A549 (cell line): ENCODE results near the gene PSAPL1.

ENCODE experiments used
- MYC ChIP-seq: IDR thresholded peaks from 2 replicates; pipeline ENCODE4 v1.6.1; 2012; ENCODE audit warnings: mild to moderate bottlenecking, inconsistent platforms, low read length, improper control_type of control experiment, borderline replicate concordance
- POLR2A ChIP-seq: IDR thresholded peaks from 2 replicates; pipeline ENCODE4 v1.6.1; 2012; ENCODE audit warnings: mild to moderate bottlenecking, low read length
- TF ChIP-seq, protein P1 (sequence below): fragments of 450-650 bp; IDR thresholded peaks from 2 replicates; pipeline ENCODE4 v1.6.1; 2014; ENCODE audit warnings: antibody characterized with exemption
- TF ChIP-seq, protein P2 (sequence below): fragments of >200 bp; sonication (Bioruptor Twin); formaldehyde crosslinking; IDR thresholded peaks from 3 replicates; pipeline ENCODE4 v1.5.1; 2016

DNA sequence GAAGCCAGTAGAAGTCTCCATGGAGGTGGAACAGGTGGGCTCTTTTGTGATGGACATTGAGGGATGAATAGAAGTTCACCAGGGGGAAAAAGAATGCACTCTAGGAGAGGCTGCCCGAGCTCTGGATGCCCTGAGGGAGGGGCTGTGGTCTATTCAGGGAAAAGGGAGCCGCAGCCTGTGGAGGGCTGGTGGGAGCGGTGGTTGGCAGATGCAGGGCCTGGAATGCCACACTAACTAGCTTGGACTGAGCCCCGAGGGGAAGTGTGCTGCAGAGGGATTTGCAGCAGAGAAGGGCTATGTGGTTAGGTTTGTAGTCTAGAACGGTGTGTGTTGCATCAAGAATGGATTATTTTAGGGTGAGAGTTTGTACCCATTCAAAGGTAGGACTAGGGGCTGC is 29.5 kb upstream of the PSAPL1 start:
- TF ChIP-seq, protein P1, sequence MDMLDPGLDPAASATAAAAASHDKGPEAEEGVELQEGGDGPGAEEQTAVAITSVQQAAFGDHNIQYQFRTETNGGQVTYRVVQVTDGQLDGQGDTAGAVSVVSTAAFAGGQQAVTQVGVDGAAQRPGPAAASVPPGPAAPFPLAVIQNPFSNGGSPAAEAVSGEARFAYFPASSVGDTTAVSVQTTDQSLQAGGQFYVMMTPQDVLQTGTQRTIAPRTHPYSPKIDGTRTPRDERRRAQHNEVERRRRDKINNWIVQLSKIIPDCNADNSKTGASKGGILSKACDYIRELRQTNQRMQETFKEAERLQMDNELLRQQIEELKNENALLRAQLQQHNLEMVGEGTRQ = no peak
- TF ChIP-seq POLR2A (no peak), MYC (no peak)
- TF ChIP-seq, protein P2, sequence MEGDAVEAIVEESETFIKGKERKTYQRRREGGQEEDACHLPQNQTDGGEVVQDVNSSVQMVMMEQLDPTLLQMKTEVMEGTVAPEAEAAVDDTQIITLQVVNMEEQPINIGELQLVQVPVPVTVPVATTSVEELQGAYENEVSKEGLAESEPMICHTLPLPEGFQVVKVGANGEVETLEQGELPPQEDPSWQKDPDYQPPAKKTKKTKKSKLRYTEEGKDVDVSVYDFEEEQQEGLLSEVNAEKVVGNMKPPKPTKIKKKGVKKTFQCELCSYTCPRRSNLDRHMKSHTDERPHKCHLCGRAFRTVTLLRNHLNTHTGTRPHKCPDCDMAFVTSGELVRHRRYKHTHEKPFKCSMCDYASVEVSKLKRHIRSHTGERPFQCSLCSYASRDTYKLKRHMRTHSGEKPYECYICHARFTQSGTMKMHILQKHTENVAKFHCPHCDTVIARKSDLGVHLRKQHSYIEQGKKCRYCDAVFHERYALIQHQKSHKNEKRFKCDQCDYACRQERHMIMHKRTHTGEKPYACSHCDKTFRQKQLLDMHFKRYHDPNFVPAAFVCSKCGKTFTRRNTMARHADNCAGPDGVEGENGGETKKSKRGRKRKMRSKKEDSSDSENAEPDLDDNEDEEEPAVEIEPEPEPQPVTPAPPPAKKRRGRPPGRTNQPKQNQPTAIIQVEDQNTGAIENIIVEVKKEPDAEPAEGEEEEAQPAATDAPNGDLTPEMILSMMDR = no peak
